ENCODE measurements around the gene SLC40A1.
"Not testable (repeated sequence)": the region's sequence is repeated elsewhere in the genome, so short reads cannot be mapped to it uniquely, and the experiment has no call there.

SLC40A1 gene

DNA sequence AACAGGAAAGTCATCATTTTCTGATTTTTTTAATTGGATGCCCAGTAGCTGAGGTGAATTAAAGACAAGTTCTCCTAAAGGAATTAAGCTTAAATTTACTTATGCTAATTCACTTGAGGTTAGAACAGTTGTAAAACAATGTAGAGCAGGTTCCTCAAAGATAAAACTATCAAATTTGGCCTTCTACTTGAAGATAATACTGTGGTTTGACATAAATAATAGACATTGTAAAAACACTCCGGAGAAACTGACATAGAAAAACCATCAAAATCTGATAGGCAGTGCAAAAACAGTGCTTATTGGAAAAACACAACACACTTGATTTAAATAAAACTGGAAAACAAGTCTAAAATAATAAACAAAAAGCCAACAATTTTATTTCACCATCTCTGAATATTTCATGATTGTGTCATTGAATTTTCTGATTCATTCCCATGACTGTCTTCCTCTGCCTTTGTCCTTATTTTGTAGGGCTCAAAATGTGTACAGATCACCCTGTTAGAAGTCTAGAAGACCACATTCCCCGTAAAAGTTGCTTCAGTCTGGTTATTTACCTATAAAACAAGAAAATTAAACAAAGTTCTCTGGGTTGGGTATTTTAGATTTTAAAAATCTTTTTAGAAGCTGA lies 28.3 kb upstream of the SLC40A1 start:
- no peaks in the 10 kb centered on the region for H3K27me3 Mint-ChIP-seq (ENCODE audit: low read depth, poor library complexity)
- no peak overlapping the region for H3K27ac Mint-ChIP-seq
- no peak for DNase-seq
- H3K4me1 Mint-ChIP-seq = peaks cover 12% of the 10 kb centered on the region
- TF ChIP-seq, protein P1, sequence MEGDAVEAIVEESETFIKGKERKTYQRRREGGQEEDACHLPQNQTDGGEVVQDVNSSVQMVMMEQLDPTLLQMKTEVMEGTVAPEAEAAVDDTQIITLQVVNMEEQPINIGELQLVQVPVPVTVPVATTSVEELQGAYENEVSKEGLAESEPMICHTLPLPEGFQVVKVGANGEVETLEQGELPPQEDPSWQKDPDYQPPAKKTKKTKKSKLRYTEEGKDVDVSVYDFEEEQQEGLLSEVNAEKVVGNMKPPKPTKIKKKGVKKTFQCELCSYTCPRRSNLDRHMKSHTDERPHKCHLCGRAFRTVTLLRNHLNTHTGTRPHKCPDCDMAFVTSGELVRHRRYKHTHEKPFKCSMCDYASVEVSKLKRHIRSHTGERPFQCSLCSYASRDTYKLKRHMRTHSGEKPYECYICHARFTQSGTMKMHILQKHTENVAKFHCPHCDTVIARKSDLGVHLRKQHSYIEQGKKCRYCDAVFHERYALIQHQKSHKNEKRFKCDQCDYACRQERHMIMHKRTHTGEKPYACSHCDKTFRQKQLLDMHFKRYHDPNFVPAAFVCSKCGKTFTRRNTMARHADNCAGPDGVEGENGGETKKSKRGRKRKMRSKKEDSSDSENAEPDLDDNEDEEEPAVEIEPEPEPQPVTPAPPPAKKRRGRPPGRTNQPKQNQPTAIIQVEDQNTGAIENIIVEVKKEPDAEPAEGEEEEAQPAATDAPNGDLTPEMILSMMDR (IDR thresholded peaks at IDR 0.05) = no peak
- H3K9me3 Mint-ChIP-seq = no peaks in the 10 kb centered on the region
- H3K36me3 Mint-ChIP-seq (ENCODE audit: low read depth) = no peaks in the 10 kb centered on the region
- H3K4me3 Mint-ChIP-seq = no peak overlapping the region

DNA sequence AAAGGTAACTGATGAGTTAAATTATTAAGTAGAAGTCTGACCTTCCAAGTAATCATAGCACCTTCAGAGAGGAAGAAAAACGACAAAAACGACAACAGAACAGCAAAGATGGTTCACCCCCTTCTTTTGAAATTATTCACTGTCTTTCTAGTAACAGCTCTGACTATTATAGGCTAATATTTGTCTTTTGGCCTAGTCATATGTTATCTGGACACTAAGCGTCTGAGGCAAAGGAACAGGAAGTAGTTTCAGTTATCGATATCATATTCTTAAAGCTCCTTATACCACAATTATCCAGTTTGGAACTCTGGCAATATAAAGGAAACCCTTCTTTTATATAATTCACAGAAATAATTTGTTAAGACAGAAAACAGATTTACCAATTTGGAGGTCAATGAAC lies 27.6 kb upstream of the SLC40A1 start:
- H3K9me3 Mint-ChIP-seq = no peaks in the 10 kb centered on the region
- no peak overlapping the region for H3K4me3 Mint-ChIP-seq
- H3K27ac Mint-ChIP-seq = no peak overlapping the region
- no peaks in the 10 kb centered on the region for H3K36me3 Mint-ChIP-seq (ENCODE audit: low read depth)
- no peak for DNase-seq
- peaks cover 8% of the 10 kb centered on the region for H3K4me1 Mint-ChIP-seq
- no peaks in the 10 kb centered on the region for H3K27me3 Mint-ChIP-seq (ENCODE audit: low read depth, poor library complexity)
- TF ChIP-seq, protein P1 (IDR thresholded peaks at IDR 0.05) = no peak

DNA sequence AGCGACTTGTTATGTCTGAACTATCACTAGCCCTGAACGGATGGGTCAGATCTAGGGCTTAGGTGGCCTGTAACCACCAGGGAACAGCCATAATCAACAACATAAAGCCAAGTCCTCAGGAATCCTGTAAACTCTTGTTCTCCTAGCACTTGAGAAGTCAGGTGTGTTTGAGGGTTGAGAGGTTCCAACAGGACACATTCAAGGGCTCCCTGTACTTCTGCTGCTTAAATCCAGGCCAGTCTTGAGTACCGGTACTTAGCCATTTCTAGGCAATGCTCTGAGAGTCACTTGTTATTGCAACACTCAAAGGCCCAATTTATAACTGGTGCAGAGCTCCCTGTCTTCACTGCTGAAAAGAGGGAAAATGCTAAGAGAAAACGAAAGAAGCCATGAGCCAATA lies 21.6 kb upstream of the SLC40A1 start:
- no peak overlapping the region for H3K27ac Mint-ChIP-seq
- H3K36me3 Mint-ChIP-seq (ENCODE audit: low read depth) = no peaks in the 10 kb centered on the region
- TF ChIP-seq, protein P1 (IDR thresholded peaks at IDR 0.05) = no peak
- no peak overlapping the region for H3K4me3 Mint-ChIP-seq
- DNase-seq = no peak
- H3K27me3 Mint-ChIP-seq (ENCODE audit: low read depth, poor library complexity) = no peaks in the 10 kb centered on the region
- no peaks in the 10 kb centered on the region for H3K9me3 Mint-ChIP-seq
- H3K4me1 Mint-ChIP-seq = no peaks in the 10 kb centered on the region

DNA sequence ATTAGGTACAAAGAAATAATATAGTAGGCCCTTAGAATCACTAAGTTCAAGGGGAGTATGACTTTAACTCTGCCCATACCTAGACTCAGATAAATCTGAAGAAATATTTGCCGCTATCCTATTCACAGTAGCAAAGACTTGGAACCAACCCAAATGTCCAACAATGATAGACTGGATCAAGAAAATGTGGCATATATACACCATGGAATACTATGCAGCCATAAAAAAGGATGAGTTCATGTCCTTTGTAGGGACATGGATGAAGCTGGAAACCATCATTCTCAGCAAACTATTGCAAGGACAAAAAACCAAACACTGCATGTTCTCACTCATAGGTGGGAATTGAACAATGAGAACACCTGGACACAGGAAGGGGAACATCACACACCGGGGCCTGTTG lies 21.1 kb upstream of the SLC40A1 start:
- H3K4me1 Mint-ChIP-seq; H3K27me3 Mint-ChIP-seq (ENCODE audit: low read depth, poor library complexity); H3K27ac Mint-ChIP-seq; H3K36me3 Mint-ChIP-seq (ENCODE audit: low read depth); H3K9me3 Mint-ChIP-seq; DNase-seq; H3K4me3 Mint-ChIP-seq: not testable (repeated sequence)

DNA sequence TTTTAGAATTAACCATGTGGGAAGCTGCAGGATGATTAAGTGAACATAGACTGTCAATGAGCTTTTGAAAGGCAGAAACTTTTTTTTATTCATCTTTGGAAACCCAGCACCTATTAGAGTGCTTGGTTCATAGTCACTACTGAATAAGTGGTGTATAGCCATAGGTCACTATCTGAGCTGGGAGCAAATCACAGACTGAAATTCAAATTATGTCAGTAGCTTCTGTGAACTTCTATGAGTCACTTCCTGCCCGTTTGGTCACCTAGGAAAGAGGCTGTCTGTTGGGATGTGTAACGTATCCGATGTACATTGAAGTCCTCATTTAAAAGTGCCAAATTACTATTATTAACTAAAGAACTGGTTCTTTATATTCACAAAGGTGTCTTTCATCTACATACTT lies 20.5 kb upstream of the SLC40A1 start:
- no peaks in the 10 kb centered on the region for H3K4me1 Mint-ChIP-seq
- H3K36me3 Mint-ChIP-seq (ENCODE audit: low read depth) = no peaks in the 10 kb centered on the region
- H3K27ac Mint-ChIP-seq = no peak overlapping the region
- TF ChIP-seq, protein P1 (IDR thresholded peaks at IDR 0.05) = no peak
- H3K9me3 Mint-ChIP-seq = no peaks in the 10 kb centered on the region
- H3K4me3 Mint-ChIP-seq = no peak overlapping the region
- no peak for DNase-seq
- H3K27me3 Mint-ChIP-seq (ENCODE audit: low read depth, poor library complexity) = no peaks in the 10 kb centered on the region

DNA sequence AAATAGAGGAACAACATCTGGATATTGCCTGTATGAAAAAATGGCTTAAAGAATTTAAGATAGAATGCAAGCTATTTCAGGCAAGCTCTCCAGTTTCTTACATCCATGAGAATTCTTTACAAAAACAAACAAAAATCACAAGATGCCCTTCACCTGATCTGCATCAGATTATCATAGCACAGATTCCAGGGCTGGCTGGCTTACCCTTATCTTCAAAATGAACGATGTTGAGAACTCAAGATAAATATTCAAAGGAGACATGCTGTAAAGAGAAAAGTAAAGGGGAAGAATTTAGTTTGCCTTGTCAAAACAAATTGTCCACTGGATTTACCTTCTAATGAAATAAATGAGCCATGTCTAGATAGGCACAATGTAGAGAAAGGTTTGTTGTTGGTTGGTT lies 18.7 kb upstream of the SLC40A1 start:
- DNase-seq = no peak
- Mint-ChIP-seq H3K27ac (no peak overlapping the region), H3K27me3 (ENCODE audit: low read depth, poor library complexity) (no peaks in the 10 kb centered on the region), H3K36me3 (ENCODE audit: low read depth) (no peaks in the 10 kb centered on the region), H3K4me1 (no peaks in the 10 kb centered on the region), H3K9me3 (no peaks in the 10 kb centered on the region), H3K4me3 (no peak overlapping the region)
- TF ChIP-seq, protein P1 (IDR thresholded peaks at IDR 0.05) = no peak

Data from nephron progenitor cell (in vitro differentiated cells).